Measurements from ENCODE around the gene TTLL11. TPM values are rescaled to one million over a fixed set of nuclear protein-coding genes. Genes with fewer than 3 reads are reported as not detected.

Gene TTLL11
- polyA plus RNA-seq, 1 donor: 5.0 TPM

DNA sequence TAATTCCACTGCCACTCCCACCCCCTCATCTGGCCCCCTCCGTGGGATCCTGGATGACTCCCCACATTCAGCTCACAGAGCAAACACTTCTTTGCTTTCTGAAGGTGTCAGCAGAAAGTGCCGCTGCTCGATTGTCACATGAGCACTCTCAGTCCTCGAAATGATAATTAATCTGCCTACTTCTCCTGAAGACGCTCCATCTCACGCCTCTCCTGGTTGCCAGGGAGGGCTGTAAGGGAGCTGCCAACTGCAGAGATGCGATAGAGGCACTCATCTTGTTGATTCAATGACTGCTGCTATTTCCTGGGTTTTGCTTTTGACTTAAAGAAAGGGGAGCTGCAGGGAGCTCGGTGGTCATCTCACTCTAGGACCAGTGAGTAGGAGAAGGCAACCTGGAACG is 235.2 kb downstream of the TTLL11 start:
- Histone ChIP-seq H3K27ac (ENCODE audit: low read length) (no peak overlapping the region), H3K4me1 (ENCODE audit: control insufficient read depth, insufficient read depth, low read length) (no peaks in the 10 kb centered on the region), H3K9me3 (ENCODE audit: control insufficient read depth, low read depth, low read length) (no peaks in the 10 kb centered on the region), H3K36me3 (ENCODE audit: control insufficient read depth, insufficient read depth, low read length) (no peaks in the 10 kb centered on the region), H3K4me3 (ENCODE audit: low read length) (no peak overlapping the region), H3K27me3 (ENCODE audit: control insufficient read depth, insufficient read depth, low read length) (no peaks in the 10 kb centered on the region)
- no CpG with 5 or more reads among the region's 9 CpGs for WGBS (ENCODE audit: insufficient coverage, low lambda C conversion rate)
- DNase-seq: no peak

- no CpG with 5 or more reads among the region's 5 CpGs for WGBS (ENCODE audit: insufficient coverage, low lambda C conversion rate)
- H3K4me1 ChIP-seq (ENCODE audit: control insufficient read depth, insufficient read depth, low read length): no peaks in the 10 kb centered on the region
- H3K36me3 ChIP-seq (ENCODE audit: control insufficient read depth, insufficient read depth, low read length): no peaks in the 10 kb centered on the region
- DNase-seq: no peak
- H3K27me3 ChIP-seq (ENCODE audit: control insufficient read depth, insufficient read depth, low read length): no peaks in the 10 kb centered on the region
- no peak overlapping the region for H3K4me3 ChIP-seq (ENCODE audit: low read length)
- H3K27ac ChIP-seq (ENCODE audit: low read length): no peak overlapping the region
- no peaks in the 10 kb centered on the region for H3K9me3 ChIP-seq (ENCODE audit: control insufficient read depth, low read depth, low read length)
Measured at GRCh38 chr9:121855476-121855875, 237.6 kb downstream of the TTLL11 start.

GRCh38 chr9:121853617-121854395 is 239.3 kb downstream of the TTLL11 start:
- Histone ChIP-seq H3K27me3 (ENCODE audit: control insufficient read depth, insufficient read depth, low read length) (no peaks in the 10 kb centered on the region), H3K4me1 (ENCODE audit: control insufficient read depth, insufficient read depth, low read length) (no peaks in the 10 kb centered on the region), H3K27ac (ENCODE audit: low read length) (no peak overlapping the region), H3K4me3 (ENCODE audit: low read length) (no peak overlapping the region), H3K9me3 (ENCODE audit: control insufficient read depth, low read depth, low read length) (no peaks in the 10 kb centered on the region), H3K36me3 (ENCODE audit: control insufficient read depth, insufficient read depth, low read length) (no peaks in the 10 kb centered on the region)
- no CpG with 5 or more reads among the region's 11 CpGs for WGBS (ENCODE audit: insufficient coverage, low lambda C conversion rate)
- no peak for DNase-seq

DNA sequence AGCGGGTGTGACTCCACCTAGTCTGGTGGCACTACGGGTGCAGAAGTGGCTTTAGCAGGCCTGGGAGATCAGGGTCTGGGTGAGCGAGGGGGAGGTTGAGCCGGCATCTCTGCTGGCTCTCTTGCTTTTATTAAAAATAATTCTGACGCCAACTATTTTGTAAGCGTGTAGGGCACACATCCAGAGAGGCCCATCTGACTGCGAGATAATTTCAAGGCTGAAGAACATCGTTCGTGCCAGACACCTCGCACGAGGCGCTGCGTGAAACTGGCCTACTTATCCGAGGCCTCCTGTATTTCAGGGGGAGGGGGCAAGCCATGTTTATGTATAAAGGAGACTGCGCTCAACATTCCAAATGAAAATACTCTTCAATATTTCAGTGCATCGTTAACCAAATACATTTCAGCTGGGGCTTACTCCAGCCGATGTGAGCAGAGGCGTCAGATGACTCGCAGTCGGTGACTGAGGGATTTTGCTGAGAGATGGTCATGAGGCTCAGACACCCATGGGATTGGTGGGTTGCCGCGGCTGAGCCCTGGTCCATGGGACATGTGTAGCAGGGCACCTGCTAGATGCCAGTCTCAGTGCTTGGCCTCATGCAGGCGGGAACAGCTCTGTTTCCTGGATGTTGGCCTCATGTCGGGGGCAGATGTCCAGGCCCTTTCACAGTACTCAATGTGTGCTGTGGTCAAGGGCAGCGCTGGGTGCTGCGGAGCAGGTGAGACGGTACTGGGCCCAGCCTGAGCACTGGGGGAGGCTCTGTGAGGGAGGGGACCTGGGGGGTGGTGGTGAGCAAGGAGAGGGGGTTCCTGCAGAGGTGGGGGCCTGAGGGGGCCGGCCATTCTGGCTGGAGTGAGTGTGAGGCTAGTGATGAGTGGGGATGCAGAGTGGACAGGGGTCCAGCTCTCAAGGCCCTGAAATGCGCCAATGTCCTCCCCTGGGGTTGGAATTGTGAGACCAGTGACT is 240.2 kb downstream of the TTLL11 start:
- no peak overlapping the region for H3K27ac ChIP-seq (ENCODE audit: low read length)
- no CpG with 5 or more reads among the region's 29 CpGs for WGBS (ENCODE audit: insufficient coverage, low lambda C conversion rate)
- H3K4me1 ChIP-seq (ENCODE audit: control insufficient read depth, insufficient read depth, low read length): no peaks in the 10 kb centered on the region
- H3K4me3 ChIP-seq (ENCODE audit: low read length): no peak overlapping the region
- H3K36me3 ChIP-seq (ENCODE audit: control insufficient read depth, insufficient read depth, low read length): no peaks in the 10 kb centered on the region
- H3K9me3 ChIP-seq (ENCODE audit: control insufficient read depth, low read depth, low read length): no peaks in the 10 kb centered on the region
- DNase-seq: no peak
- no peaks in the 10 kb centered on the region for H3K27me3 ChIP-seq (ENCODE audit: control insufficient read depth, insufficient read depth, low read length)

DNA sequence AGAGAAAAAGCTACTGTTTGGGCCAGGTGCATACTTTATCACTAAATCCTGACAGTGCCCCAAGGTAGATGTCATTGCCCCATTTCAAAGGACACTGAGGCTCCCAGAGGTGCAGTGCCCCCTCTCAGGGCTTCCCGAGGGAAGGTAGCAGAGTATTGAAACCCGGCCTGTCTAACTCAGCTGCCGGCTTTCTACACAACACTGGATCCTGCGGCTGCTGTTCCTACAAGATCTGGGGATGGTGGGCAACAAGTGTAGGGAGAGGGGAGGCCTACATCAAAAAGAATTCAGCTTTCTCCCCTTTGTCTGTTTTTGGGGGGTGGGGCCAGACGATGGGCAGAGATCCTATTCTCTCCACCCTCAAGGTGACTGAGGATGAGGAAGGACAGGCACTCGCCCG is 240.9 kb downstream of the TTLL11 start:
- Histone ChIP-seq H3K27me3 (ENCODE audit: control insufficient read depth, insufficient read depth, low read length) (no peaks in the 10 kb centered on the region), H3K4me3 (ENCODE audit: low read length) (no peak overlapping the region), H3K27ac (ENCODE audit: low read length) (no peak overlapping the region), H3K4me1 (ENCODE audit: control insufficient read depth, insufficient read depth, low read length) (no peaks in the 10 kb centered on the region), H3K36me3 (ENCODE audit: control insufficient read depth, insufficient read depth, low read length) (no peaks in the 10 kb centered on the region), H3K9me3 (ENCODE audit: control insufficient read depth, low read depth, low read length) (no peaks in the 10 kb centered on the region)
- no CpG with 5 or more reads among the region's 7 CpGs for WGBS (ENCODE audit: insufficient coverage, low lambda C conversion rate)
- DNase-seq: no peak

DNA sequence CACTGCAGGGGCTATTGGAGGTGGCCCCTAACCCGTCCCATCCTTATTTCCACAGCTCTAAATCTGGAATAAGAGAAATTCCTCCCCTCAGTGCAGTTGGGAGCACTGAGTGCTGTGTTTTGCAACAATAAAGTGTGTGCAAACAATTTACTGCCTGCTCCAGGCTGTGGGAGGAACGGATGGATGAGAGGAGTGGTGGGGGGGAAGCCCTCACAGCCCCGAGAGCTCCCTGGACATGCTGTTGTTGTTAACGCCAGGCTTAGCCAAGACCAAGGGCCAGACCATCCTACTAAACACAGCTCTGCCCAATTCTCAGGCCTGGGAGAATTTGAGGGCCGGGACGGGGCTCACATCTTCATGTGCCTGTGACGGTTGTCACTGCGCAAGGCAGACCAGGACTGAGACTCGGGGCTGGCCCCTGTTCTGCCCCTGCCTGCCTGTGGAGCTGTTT is 241.4 kb downstream of the TTLL11 start:
- WGBS (ENCODE audit: insufficient coverage, low lambda C conversion rate): 80% methylated on average over 1 of the region's 9 CpGs
- Histone ChIP-seq H3K4me1 (ENCODE audit: control insufficient read depth, insufficient read depth, low read length) (no peaks in the 10 kb centered on the region), H3K9me3 (ENCODE audit: control insufficient read depth, low read depth, low read length) (no peaks in the 10 kb centered on the region), H3K27ac (ENCODE audit: low read length) (no peak overlapping the region), H3K27me3 (ENCODE audit: control insufficient read depth, insufficient read depth, low read length) (no peaks in the 10 kb centered on the region), H3K36me3 (ENCODE audit: control insufficient read depth, insufficient read depth, low read length) (no peaks in the 10 kb centered on the region), H3K4me3 (ENCODE audit: low read length) (no peak overlapping the region)
- no peak for DNase-seq

DNA sequence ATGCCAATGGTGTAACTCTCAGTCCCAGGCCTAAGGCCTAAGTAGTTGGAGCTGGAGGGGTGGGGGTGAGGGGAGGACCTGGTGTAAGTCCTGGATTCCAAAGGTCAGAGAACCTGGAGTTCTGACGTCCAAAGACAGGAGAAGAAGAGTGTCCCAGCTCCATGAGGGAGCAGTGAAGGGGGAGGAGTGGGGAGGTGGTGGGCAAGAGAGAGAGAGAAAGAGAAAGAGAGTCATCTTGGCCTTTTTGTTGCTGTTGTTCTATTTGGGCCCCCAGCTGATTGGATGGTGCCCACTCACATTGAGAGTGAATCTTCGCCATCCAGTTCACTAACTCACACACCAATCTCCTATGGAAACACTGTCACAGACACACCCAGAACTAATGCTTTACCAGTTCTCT is 242.7 kb downstream of the TTLL11 start:
- Histone ChIP-seq H3K27ac (ENCODE audit: low read length) (no peak overlapping the region), H3K27me3 (ENCODE audit: control insufficient read depth, insufficient read depth, low read length) (no peaks in the 10 kb centered on the region), H3K4me3 (ENCODE audit: low read length) (no peak overlapping the region), H3K36me3 (ENCODE audit: control insufficient read depth, insufficient read depth, low read length) (no peaks in the 10 kb centered on the region), H3K9me3 (ENCODE audit: control insufficient read depth, low read depth, low read length) (no peaks in the 10 kb centered on the region), H3K4me1 (ENCODE audit: control insufficient read depth, insufficient read depth, low read length) (no peaks in the 10 kb centered on the region)
- DNase-seq: no peak
- no CpG with 5 or more reads among the region's 2 CpGs for WGBS (ENCODE audit: insufficient coverage, low lambda C conversion rate)

- no peak for DNase-seq
- Histone ChIP-seq H3K4me1 (ENCODE audit: control insufficient read depth, insufficient read depth, low read length) (no peaks in the 10 kb centered on the region), H3K9me3 (ENCODE audit: control insufficient read depth, low read depth, low read length) (no peaks in the 10 kb centered on the region), H3K27ac (ENCODE audit: low read length) (no peak overlapping the region), H3K4me3 (ENCODE audit: low read length) (no peak overlapping the region), H3K27me3 (ENCODE audit: control insufficient read depth, insufficient read depth, low read length) (no peaks in the 10 kb centered on the region), H3K36me3 (ENCODE audit: control insufficient read depth, insufficient read depth, low read length) (no peaks in the 10 kb centered on the region)
- WGBS (ENCODE audit: insufficient coverage, low lambda C conversion rate): no CpG with 5 or more reads among the region's 4 CpGs
Measured at GRCh38 chr9:121849554-121849953, 243.6 kb downstream of the TTLL11 start.

DNA sequence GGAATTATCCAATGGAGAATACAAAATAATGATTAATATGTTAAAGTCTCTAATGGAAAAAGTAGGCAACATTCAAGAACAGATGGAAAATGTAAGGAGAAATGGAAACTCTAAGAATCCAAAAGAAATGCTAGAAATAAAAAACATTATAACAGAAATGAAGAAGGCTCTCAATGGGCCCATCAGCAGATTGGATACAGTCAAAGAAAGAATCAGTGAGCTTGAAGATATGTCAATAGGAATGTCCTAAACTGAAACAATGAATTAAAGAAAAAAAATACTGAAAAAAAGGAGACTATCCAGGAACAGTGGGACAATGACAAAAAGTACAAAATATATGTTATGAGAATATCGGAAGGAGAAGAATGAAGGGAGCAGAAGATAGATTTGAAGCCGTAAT is 248.5 kb downstream of the TTLL11 start:
- WGBS (ENCODE audit: insufficient coverage, low lambda C conversion rate): no CpG with 5 or more reads among the region's 2 CpGs
- Histone ChIP-seq H3K36me3 (ENCODE audit: control insufficient read depth, insufficient read depth, low read length) (no peaks in the 10 kb centered on the region), H3K4me1 (ENCODE audit: control insufficient read depth, insufficient read depth, low read length) (no peaks in the 10 kb centered on the region), H3K27ac (ENCODE audit: low read length) (no peak overlapping the region), H3K9me3 (ENCODE audit: control insufficient read depth, low read depth, low read length) (no peaks in the 10 kb centered on the region), H3K27me3 (ENCODE audit: control insufficient read depth, insufficient read depth, low read length) (no peaks in the 10 kb centered on the region), H3K4me3 (ENCODE audit: low read length) (no peak overlapping the region)
- no peak for DNase-seq

DNA sequence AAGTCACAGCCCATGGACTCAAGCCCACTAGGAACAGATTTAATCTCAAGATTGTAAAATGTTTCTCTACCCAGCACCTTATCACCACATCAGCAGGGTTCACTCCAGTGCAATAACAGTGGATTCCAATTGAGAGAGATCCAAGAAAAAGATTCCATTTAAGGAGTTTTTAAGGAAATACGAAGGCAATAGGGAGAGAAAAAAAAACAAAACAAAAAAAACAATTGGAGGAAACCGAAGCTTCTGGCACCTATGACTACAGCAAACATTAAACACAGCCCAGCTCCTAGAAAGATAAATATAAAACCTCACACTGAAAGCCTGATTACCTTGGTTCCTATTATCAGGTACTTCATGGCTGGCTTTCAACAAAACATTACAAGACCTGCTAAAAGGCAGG is 249.0 kb downstream of the TTLL11 start:
- H3K4me1 ChIP-seq (ENCODE audit: control insufficient read depth, insufficient read depth, low read length): no peaks in the 10 kb centered on the region
- H3K9me3 ChIP-seq (ENCODE audit: control insufficient read depth, low read depth, low read length): no peaks in the 10 kb centered on the region
- no peaks in the 10 kb centered on the region for H3K36me3 ChIP-seq (ENCODE audit: control insufficient read depth, insufficient read depth, low read length)
- H3K4me3 ChIP-seq (ENCODE audit: low read length): no peak overlapping the region
- H3K27ac ChIP-seq (ENCODE audit: low read length): no peak overlapping the region
- 42% methylated on average over 2 of the region's 2 CpGs for WGBS (ENCODE audit: insufficient coverage, low lambda C conversion rate)
- H3K27me3 ChIP-seq (ENCODE audit: control insufficient read depth, insufficient read depth, low read length): no peaks in the 10 kb centered on the region
- DNase-seq: no peak

All from large intestine (tissue), 3 donors.